ENCODE data around the gene BBS1.

BBS1 gene

GRCh38 chr11:66556086-66556485 is 45.7 kb downstream of the BBS1 start:
- DNase-seq (ENCODE audit: low read depth): no peak
- no peak for TF ChIP-seq CTCF (conservative IDR thresholded peaks at IDR 0.05; ENCODE audit: low read length)
- H3K4me3 ChIP-seq (ENCODE audit: low read length): no peak overlapping the region

GRCh38 chr11:66557733-66558326 is 47.4 kb downstream of the BBS1 start:
- no peak overlapping the region for H3K4me3 ChIP-seq (ENCODE audit: low read length)
- no peak for DNase-seq (ENCODE audit: low read depth)
- TF ChIP-seq CTCF (conservative IDR thresholded peaks at IDR 0.05; ENCODE audit: low read length): no peak

GRCh38 chr11:66559142-66559865 is 48.9 kb downstream of the BBS1 start:
- H3K4me3 ChIP-seq (ENCODE audit: low read length): no peak overlapping the region
- no peak for DNase-seq (ENCODE audit: low read depth)
- TF ChIP-seq CTCF (conservative IDR thresholded peaks at IDR 0.05; ENCODE audit: low read length): no peak

GRCh38 chr11:66559866-66560676 is 49.6 kb downstream of the BBS1 start:
- H3K4me3 ChIP-seq (ENCODE audit: low read length): no peak overlapping the region
- no peak for DNase-seq (ENCODE audit: low read depth)
- TF ChIP-seq CTCF (conservative IDR thresholded peaks at IDR 0.05; ENCODE audit: low read length): no peak

- no peak for TF ChIP-seq CTCF (conservative IDR thresholded peaks at IDR 0.05; ENCODE audit: low read length)
- DNase-seq (ENCODE audit: low read depth): no peak
- no peak overlapping the region for H3K4me3 ChIP-seq (ENCODE audit: low read length)
Measured at GRCh38 chr11:66561178-66561974, 50.9 kb downstream of the BBS1 start.

GRCh38 chr11:66561975-66562248 is 51.5 kb downstream of the BBS1 start:
- TF ChIP-seq CTCF (conservative IDR thresholded peaks at IDR 0.05; ENCODE audit: low read length): no peak
- no peak overlapping the region for H3K4me3 ChIP-seq (ENCODE audit: low read length)
- DNase-seq (ENCODE audit: low read depth): no peak

Data from AG10803 (cell line).